Muscle of arm (tissue), 14 donors: ENCODE data around the gene PCED1A. TPM values are rescaled to one million over a fixed set of nuclear protein-coding genes. Genes with fewer than 3 reads are reported as not detected.

ENCODE experiments used
- DNase-seq: peaks from one replicate; pipeline ENCODE4 v3.0.0-alpha.2; 2013
- long read RNA-seq, 11 donors: transcript quantifications; one replicate each; lab custom pipeline, GENCODE V29; 2026
- polyA plus RNA-seq, 12 donors: library from polyadenylated mRNA; unstranded; fragments of 120-200 nt; gene quantifications; one replicate each; pipeline ENCODE4 v1.2.1, GENCODE V29; 2013; ENCODE audit not compliant: insufficient read length in 12 of 12

The PCED1A gene, protein sequence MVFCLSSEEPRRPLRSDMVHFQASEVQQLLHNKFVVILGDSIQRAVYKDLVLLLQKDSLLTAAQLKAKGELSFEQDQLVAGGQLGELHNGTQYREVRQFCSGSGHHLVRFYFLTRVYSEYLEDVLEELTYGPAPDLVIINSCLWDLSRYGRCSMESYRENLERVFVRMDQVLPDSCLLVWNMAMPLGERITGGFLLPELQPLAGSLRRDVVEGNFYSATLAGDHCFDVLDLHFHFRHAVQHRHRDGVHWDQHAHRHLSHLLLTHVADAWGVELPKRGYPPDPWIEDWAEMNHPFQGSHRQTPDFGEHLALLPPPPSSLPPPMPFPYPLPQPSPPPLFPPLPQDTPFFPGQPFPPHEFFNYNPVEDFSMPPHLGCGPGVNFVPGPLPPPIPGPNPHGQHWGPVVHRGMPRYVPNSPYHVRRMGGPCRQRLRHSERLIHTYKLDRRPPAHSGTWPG
- 10 to 100 TPM in 11 of 12 donors, not detected in 1; 17.5 to 41.8 (median 25.6) TPM for polyA plus RNA-seq
- long read RNA-seq, donor 1, partial matches to known transcripts, result 222 of 225 reads
- long read RNA-seq, donor 1, other reads (novel, unspliced or antisense), result 0 of 225 reads
- long read RNA-seq, donor 2, result 0 reads
- long read RNA-seq, donor 3, partial matches to known transcripts, result 18 of 18 reads
- long read RNA-seq, donor 3, other reads (novel, unspliced or antisense), result 0 of 18 reads
- long read RNA-seq, donor 4, partial matches to known transcripts, result 0 of 3 reads
- long read RNA-seq, donor 4, other reads (novel, unspliced or antisense), result 0 of 3 reads
- long read RNA-seq, donor 5, partial matches to known transcripts, result 114 of 131 reads
- long read RNA-seq, donor 5, other reads (novel, unspliced or antisense), result 16 of 131 reads
- long read RNA-seq, donor 6, partial matches to known transcripts, result 20 of 22 reads
- long read RNA-seq, donor 6, other reads (novel, unspliced or antisense), result 0 of 22 reads
- long read RNA-seq, donor 7, partial matches to known transcripts, result 7 of 7 reads
- long read RNA-seq, donor 7, other reads (novel, unspliced or antisense), result 0 of 7 reads
- long read RNA-seq, donor 8, partial matches to known transcripts, result 29 of 29 reads
- long read RNA-seq, donor 8, other reads (novel, unspliced or antisense), result 0 of 29 reads
- long read RNA-seq, donor 9, partial matches to known transcripts, result 30 of 31 reads
- long read RNA-seq, donor 9, other reads (novel, unspliced or antisense), result 0 of 31 reads
- long read RNA-seq, donor 10, partial matches to known transcripts, result 16 of 26 reads
- long read RNA-seq, donor 10, other reads (novel, unspliced or antisense), result 6 of 26 reads
- long read RNA-seq, donor 11, partial matches to known transcripts, result 75 of 76 reads
- long read RNA-seq, donor 11, other reads (novel, unspliced or antisense), result 0 of 76 reads

DNA sequence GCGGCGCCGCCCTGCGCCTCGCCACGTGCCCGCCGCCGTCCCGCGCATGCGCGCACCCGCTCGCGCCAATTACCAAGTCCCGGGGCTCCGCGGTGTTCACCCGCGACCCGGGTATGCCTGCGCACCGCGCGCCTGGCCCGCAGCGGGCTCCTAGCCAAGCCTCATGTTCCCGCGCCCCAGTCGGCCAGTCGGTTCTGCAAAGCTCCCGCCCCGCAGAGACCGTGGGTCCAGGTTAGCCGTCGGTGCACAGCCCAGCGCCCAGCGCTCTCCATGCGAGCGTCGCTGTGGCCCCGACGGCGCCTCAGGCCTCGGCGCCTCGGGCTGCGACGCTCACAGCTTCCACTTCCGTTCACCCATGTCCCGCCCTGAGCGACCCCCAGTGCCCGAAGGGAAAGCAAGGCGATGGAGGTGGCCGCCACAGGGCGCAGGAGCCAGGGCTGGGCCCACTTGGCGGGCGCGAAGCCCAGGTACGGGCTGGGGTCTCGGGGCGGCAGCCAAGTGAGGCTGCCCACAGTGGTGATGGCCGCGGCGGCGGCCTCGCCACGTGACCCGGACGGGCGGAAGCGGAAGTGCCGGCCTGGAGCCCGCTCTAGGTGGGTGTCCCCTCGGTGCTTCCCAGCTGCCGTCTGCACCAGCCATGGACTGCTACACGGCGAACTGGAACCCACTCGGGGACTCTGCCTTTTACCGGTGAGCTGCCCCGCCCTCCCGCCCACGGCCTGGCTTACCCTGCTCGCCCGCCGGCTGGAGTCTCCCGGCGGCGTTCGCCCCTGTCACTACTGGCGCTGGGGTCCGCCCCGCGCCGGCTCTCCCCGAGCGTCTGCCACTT is at the start of gene PCED1A, which contains the start of gene VPS16:
Gene PCED1A, minus strand, starts transcription at position 518 of the 829 bp plus-strand sequence. CDS start 743 bp downstream, outside the sequence.
Gene VPS16, plus strand, starts transcription at position 608 of the 829 bp plus-strand sequence. Its CDS starts 30 bp downstream, at position 638.
- DNase-seq, result peak; percentile 93

DNA sequence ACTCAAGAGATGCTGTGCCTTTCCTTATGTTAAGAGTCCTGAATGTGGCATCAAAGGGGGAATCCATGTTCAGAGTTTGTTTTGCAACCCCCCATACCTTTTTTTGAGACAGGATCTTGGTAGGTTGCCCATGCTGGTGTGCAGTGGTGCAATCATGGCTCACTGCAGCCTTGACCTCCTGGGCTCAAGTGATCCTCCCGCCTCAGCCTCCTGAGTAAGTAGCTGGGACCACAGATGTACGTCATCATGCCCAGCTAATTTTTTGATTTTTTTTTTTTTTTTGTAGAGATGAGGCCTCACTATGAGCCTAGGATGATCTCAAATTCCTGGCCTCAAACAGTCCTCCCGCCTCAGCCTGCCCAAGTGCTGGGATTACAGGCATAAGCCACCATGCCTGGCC is 49.3 kb upstream of the PCED1A start:
- DNase-seq, result no peak

DNA sequence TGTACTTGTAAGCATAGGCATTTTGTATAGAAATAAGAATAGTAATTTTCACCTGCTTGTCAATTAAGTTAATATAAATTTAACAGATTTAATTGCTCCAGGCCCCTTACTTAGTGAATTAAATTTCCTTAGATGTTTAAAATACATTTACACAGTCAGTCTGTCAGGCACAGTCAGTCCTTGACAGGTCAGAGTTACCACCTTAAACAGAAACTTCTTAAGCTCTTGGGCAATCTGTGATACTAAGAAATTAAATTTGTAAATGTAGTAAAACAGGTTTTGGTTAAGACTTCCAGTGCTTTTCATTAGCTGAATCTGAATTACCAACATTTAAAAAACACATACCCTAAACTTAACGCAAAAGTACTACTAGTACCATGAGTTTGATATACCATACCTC is 48.8 kb upstream of the PCED1A start:
- DNase-seq, result no peak

DNA sequence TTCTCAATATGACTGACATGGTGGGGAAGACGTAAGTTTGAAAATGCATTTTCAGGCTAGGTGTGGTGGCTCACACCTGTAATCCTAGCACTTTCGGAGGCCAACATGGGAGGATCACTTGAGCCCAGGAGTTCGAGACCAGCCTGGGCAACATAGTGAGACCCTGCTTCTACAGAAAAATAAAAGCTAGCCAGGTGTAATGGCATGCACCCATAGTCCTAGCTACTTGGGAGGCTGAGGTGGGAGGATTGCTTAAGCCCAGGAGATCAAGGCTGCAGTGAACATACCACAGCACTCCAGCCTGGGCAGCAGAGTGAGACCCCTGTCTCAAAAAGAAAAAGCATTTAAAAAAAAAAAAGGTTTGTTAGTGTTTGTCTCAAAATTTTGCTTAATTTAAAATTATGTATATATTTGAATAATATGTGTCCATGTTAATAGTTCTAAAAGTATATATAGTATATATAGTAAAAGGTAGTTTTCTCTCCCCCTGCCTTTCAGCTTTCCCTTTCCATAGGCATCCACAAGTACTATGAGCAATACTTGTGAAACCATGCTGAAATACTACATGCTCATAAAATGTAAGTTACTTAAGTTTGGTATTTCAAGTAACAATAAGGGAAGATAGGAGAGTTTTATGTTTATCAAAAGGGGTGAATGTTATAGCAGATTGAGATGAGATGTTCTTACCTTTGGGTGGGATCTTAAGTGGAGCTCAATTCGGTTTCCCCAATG is 47.9 kb upstream of the PCED1A start:
- DNase-seq, result no peak

DNA sequence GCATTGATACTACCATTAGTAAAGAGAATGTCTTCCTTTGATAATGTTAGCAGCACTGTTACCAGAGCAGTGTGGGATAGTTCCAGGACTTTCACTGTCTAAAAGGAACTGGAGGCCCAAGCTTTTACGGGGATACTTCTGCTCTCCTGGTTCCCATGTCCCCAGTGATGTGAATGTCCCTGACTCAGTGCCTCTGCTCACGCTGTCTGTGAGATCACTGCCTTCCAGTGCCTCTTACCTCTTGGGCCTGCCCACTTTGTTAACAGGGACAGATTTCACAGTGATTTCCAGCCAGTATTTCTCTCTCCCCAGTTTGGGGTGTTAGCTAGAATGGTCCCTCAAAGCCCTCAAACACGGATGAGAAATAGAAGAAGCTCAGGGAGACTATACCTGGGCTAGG is 47.3 kb upstream of the PCED1A start:
- DNase-seq, result no peak

DNA sequence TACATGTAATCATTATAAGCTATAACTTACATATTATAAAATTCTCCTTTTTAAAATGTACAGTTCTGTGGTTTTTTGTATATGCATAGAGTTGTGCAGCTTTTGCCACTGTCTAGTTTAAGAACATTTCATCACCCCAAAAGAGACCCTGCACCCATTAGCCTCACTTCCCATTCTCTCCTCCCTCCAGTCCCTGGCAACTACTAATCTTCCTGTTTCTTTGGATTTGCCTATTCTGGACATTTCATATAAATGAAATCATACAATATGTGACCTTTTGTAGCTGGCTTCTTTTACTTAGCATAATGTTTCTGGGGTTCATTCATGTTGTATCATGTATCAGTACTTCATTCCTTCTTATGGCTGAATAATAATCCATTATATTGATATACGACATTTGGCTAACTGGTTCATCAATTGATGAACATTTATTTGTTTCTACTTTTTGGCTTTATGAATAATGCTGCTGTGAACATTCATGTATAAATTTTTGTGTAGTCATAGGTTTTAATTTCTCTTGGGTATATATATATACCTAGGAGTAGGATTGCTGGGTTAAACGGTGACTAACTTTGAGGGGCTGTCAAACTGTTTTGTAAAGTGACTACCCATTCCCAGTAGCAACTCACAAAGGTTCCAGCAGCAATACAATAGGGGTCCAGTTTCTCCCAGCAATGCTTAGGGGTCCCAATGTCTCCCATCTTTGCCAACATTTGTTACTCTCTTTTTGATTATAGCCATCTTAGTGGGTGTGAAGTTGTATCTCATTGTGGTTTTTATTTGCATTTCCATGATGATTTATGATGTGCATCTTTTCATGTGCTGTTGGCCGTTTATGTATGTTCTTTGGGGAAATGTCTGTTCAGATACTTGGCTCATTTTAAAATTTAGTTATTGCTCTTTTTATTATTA is 43.5 kb upstream of the PCED1A start:
- no peak for DNase-seq

DNA sequence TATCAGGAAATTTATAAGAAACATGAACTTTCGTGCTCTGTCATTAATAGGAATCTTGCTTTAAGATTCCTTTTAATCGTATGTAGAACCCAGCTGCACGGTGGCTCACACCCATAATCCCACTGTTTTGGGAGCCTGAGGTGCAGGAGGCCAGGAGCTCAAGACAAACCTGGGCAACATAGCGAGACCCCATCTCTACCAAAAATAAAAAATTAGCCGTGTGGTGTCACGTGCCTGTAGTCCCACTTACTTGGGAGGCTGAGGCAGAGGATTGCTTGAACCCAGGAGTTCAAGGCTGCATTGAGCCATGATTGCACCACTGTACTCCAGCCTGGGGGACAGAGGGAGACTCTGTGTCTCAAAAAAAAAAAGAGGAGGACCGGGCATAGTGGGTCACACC is 40.2 kb upstream of the PCED1A start:
- no peak for DNase-seq

DNA sequence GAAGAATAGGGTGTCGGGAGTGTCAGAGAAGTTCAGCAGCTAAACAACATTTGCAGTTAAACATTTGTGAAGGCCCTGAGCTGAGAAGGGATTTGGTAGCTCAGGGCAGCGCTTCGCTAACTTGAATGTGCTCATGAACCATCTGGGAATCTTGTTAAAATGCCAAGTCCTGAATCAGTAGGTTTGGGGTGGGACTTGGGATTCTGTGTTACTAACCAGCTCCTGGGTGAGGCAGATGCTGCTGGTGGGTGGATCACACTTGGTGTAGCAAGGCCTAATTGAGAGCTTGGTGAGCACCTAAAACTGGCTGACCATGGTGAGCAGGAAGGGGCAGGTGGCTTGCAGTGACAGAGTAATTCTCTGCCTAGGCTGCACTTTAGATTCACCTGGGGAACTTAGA is 38.7 kb upstream of the PCED1A start:
- peak; percentile 46 for DNase-seq

DNA sequence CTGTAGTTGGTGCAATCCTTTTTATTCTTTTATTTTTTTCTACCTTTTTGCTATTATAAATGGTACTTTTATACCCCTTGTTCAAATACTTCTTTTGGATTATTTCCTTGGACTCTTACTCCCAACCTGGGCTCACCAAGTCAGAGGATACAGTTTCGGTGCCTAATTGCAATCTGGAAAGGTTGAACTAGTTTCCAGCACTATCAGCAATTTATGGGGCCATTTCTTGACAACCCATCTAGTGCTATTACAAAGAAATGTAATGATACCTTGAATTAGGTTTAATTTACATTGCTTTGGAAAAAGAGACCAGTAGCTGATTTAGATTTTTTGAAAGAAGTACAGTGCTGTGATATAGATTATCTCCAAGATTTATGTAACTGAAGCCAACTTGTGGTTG is 38.1 kb upstream of the PCED1A start:
- no peak for DNase-seq

DNA sequence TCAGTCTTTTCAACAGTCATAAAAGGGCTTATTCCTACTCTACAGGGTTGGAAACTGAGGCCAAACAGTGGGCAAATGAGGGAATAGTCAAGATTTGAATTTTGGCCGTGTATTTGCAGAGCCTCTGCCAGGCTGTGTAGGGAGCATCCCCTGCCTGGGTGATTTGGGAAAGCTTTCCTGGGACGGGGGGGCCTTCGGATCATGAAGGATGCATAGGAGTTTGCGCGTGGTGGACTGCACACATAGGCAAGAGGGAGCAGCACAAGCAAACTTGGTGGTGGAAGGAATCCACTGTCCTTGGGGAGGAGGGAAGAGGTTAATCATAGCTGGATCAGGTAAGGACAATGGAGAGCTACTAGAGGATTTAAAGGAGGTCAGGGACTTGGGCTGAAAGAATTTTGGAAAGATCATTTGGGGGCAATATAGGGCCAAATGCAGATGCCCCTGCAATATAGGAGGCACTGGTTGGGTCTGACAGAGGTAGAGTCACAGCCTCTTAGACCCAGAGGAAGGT is 35.3 kb upstream of the PCED1A start:
- no peak for DNase-seq

DNA sequence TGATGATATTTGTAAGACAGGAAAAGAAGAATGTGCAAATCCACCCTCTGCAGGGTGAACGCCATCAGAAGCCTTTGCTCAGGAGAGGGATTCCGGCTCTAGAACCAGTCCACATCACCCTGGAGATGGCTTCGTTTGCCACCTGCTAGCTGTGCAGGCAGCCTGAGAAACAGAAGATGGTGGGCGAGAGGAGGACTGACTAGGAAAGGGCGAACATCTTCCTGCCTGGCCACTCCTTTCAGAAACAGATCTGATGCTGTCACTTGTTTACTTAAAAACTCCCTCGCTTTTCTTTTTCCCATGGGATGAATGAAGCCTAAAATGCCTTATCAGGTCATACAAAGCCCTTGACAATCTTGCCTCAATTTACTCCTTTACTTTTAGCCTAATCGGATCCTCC is 34.0 kb upstream of the PCED1A start:
- DNase-seq, result no peak

DNA sequence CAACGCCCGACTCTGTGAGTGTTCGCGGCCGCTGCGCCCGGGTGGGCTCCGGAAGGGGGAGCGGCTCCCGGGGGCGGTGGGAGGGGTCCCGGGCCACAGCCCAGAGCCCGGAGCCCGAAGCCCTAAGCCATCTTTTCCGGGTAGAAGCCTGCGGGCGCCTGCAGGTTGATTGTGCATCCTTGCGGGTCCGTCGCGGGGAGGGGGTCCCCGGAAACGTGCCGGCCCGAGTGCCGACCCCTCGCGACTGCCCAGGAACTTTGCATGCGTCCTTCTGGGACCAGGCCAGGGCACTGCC is 33.2 kb upstream of the PCED1A start:
- peak; percentile 47 for DNase-seq

DNA sequence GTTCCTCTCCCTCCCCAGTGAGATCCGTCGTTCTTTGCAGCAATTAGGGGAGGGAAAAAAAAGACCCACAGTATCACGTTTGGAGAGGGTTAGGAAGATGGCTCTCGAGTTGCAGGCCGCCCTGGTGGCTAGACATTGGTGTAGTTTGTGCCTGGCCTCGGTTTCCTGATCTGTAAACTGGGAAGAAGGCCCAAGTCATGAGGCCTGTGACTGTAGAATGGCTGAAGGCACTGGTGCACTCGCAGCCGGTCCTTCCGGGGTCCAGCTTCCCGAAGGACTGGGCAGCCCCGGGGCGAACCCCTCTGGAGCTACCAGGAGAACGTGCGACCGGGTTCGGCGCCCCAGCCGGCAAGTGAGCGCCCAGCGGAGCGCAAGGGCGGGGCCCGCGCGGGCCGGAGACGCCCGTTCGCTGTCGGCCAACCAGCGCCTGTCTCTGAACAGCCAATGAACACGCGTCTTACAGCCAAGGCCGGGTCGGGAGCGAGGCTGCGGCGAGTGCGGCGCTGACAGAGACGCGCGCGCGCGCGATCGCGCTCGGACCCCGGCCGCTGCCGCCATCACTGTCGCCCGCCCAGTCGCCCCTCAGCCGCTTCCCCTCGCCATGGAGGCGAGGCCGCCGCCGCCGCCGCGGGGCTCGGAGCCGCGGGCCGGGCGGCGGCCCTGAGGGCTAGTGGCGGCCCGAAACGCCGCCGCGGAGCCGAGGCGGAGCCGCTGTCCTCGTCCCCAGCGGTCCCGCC is 32.7 kb upstream of the PCED1A start, which contains the start of gene PTPRA:
Gene PTPRA, plus strand, starts transcription at position 472 of the 737 bp plus-strand sequence. CDS start 90,797 bp downstream, outside the sequence.
- peak; percentile 93 for DNase-seq

DNA sequence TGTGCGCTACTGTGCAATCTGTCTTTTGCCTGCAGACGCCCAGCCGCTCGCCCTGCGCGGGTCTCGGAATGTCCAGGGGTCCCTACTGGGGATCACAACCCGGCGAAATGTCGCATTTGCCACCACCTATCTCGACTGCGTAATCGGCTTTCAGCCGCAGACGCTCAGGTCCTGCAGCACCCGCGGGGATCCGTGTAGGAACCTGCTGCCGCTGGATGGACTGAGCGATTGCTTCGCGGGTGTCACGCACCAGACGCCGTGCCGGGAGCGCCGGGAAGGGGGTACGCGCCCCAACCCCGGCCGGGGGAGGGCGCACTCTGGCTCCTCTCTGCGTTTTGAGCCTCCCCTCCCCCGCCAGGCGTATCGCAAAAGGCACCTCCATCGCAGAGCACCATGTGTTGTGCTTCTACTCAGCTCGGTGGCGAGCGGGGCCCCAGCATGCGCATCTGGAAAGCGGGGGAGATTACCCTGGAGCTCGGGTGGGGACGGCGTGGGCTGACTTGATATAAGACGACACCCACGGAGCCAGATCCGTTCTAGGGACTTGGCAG is 32.1 kb upstream of the PCED1A start:
- peak; percentile 48 for DNase-seq

DNA sequence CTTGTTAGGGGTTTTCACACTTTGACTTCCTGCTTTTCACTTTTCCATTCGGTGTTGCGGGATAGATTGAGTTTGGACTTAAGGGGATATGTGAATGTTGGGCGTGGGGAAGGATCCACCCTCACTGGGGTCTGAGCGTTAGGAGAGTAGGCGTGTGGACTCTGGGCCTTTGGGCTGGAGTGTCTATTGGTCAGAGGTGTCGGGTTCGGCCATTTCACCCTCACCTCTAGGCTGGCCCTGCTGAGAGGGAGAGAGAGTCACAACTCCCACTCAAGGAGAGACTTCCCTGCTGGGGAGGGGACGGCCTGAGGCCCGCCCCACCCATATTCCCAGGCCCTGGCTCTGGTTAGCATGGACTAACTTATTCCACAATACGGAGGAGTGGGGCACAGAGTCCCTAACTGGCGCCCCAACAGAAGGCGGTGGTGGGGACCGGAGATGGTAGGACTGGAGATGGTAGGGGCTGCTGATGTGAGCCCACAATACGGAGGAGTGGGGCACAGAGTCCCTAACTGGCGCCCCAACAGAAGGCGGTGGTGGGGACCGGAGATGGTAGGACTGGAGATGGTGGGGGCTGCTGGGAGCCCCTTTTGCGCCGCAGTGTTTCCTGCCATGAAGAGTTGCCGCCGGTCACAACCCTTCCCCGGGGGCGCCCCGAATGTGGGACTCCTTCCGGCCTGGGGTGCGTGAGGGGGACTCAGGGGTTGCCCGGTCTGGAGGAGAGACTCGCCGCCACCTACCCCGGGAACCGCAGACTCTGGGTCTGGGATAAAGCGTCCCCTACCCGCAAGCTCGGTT is 31.4 kb upstream of the PCED1A start:
- peak; percentile 31 for DNase-seq

DNA sequence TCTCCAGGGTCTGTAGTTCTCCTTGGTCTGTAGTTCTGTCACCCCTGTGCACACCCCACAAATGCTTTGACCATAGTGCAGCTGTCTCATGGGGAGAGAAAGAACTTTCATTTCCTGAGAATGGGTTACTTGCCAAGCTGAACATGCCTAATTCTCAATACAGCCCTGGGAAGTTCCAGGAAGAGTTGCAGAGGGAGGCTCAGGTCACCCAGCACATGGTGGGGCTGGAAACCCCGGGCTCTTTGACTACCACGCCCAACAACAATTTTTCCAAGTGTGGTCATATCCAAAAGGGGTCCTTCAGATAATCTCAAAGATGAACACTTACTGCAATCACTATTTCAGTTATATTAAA is 30.6 kb upstream of the PCED1A start:
- DNase-seq, result peak; percentile 56

DNA sequence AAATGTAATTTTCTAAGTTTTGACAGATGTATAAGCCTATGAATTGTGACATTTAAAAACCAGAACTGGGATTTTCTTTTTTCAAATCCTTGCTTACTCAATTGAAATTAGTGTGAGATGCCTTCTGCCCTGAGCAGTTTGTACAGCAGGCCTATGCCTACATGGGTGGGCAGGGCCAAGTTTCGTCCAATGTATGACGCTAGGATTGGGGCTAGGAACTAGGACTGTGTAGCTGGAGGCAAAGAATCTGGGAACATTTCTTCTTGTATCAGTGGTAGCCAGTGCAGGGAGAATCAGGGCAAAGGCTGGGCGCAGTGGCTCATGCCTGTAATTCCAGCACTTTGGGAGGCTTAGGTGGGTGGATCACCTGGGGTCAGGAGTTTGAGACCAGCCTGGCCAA is 28.9 kb upstream of the PCED1A start:
- no peak for DNase-seq
